Measurements from ENCODE around the gene CALCA.

GRCh38 chr11:14969901-14970323 lies 2.2 kb downstream of the CALCA start:
- TF ChIP-seq POLR2A (IDR thresholded peaks at IDR 0.05; ENCODE audit: low read length) (no peak), GATA1 (IDR thresholded peaks at IDR 0.05; ENCODE audit: low read depth, low read length) (no peak)
